B cell (primary cell): ENCODE data around the gene CTNNA2. TPM values are rescaled to one million over a fixed set of nuclear protein-coding genes. Genes with fewer than 3 reads are reported as not detected.

ENCODE experiments used
- ATAC-seq: fragments of 200-7000 bp; cut with Tn5 transposase; one replicate; pipeline ENCODE4 v1.10.0; 2021; ENCODE audit warnings: low read depth, mild to moderate bottlenecking, moderate number of reproducible peaks, moderate library complexity
- CTCF ChIA-PET: fragments of 350-600 bp; sonication (Branson Sonifier 250); formaldehyde crosslinking; loops from one replicate; lab custom pipeline; 2021; ENCODE audit warnings: antibody characterized with exemption, inconsistent platforms; lab: Charles Lee
- POLR2A ChIA-PET: fragments of 350-600 bp; sonication (Branson Sonifier 250); formaldehyde crosslinking; loops from one replicate; lab custom pipeline; 2021; ENCODE audit warnings: antibody characterized with exemption; lab: Charles Lee
- DNase-seq: peaks from one replicate; pipeline ENCODE4 v3.0.0; 2013
- H2AFZ ChIP-seq: 2 replicates; pipeline ENCODE4 v1.6.1; 2012; ENCODE audit warnings: mild to moderate bottlenecking, low read depth, low read length; ENCODE audit not compliant: insufficient read depth, poor library complexity, severe bottlenecking
- H3K27ac ChIP-seq, 2 donors: 1 replicate in 1 of 2; 2 replicates in 1 of 2; pipeline ENCODE4 v1.5.1; 2012 to 2013; ENCODE audit warnings: low read length in 2 of 2, mild to moderate bottlenecking in 2 of 2, moderate library complexity in 1 of 2
- H3K27me3 ChIP-seq, 4 experiments: fragments of 200-600 bp in 1 of 4; sonication (generic) in 1 of 4; replicated peaks in 1 of 4; 1 replicate in 2 of 4; 2 replicates in 2 of 4; pipeline versions ENCODE4 v1.6.1 to v1.7.0; 2013 to 2016; ENCODE audit warnings: low read length in 3 of 4, mild to moderate bottlenecking in 2 of 4, mixed read lengths in 1 of 4, moderate library complexity in 1 of 4; ENCODE audit not compliant: insufficient read depth in 4 of 4, control insufficient read depth in 3 of 4; ENCODE audit errors: control extremely low read depth in 1 of 4
- H3K36me3 ChIP-seq, 2 experiments: replicated peaks in 1 of 2; 1 replicate in 1 of 2; 2 replicates in 1 of 2; pipeline versions ENCODE4 v1.6.1 to v1.7.1; 2013; ENCODE audit warnings: low read length in 1 of 2; ENCODE audit not compliant: insufficient read depth in 2 of 2, control insufficient read depth in 1 of 2; ENCODE audit errors: control extremely low read depth in 1 of 2, extremely low read depth in 1 of 2
- H3K4me1 ChIP-seq, 2 donors: fragments of 200-600 bp in 1 of 2; sonication (generic) in 1 of 2; 1 replicate in 1 of 2; 2 replicates in 1 of 2; pipeline versions ENCODE4 v1.5.1 to v1.6.1; 2013 to 2017; ENCODE audit warnings: low read length in 2 of 2; ENCODE audit not compliant: control insufficient read depth in 2 of 2, insufficient read depth in 2 of 2
- H3K4me2 ChIP-seq: replicated peaks from 2 replicates; pipeline ENCODE3; 2012; ENCODE audit warnings: mild to moderate bottlenecking, low read depth, low read length; ENCODE audit not compliant: poor library complexity, severe bottlenecking
- H3K4me3 ChIP-seq, 5 experiments: fragments of 200-600 bp in 1 of 5; sonication (generic) in 1 of 5; 1 replicate in 3 of 5; 2 replicates in 2 of 5; pipeline versions ENCODE4 v1.5.1 to v1.7.0; 2011 to 2016; ENCODE audit warnings: low read length in 4 of 5, mild to moderate bottlenecking in 4 of 5, low read depth in 2 of 5, control low read depth in 1 of 5, moderate library complexity in 1 of 5; ENCODE audit not compliant: insufficient read depth in 1 of 5; ENCODE audit errors: control extremely low read depth in 1 of 5, extremely low read depth in 1 of 5
- H3K79me2 ChIP-seq: fragments of 200-600 bp; sonication (generic); one replicate; pipeline ENCODE4 v1.6.0; 2016; ENCODE audit warnings: low read length; ENCODE audit not compliant: control insufficient read depth, insufficient read depth
- H3K9ac ChIP-seq: fragments of 200-600 bp; sonication (generic); 2 replicates; pipeline ENCODE4 v1.6.1; 2017; ENCODE audit warnings: mild to moderate bottlenecking, low read length, moderate library complexity
- H3K9me3 ChIP-seq, 3 donors: one replicate each; pipeline versions ENCODE4 v1.6.1 to v1.7.1; 2013; ENCODE audit warnings: low read length in 2 of 3; ENCODE audit not compliant: control insufficient read depth in 2 of 3, insufficient read depth in 1 of 3; ENCODE audit errors: control extremely low read depth in 1 of 3
- H4K20me1 ChIP-seq: 2 replicates; pipeline ENCODE4 v1.6.0; 2012; ENCODE audit warnings: mild to moderate bottlenecking, low read length; ENCODE audit not compliant: insufficient read depth, control insufficient read depth, poor library complexity, severe bottlenecking
- H3K27ac Mint-ChIP-seq: one replicate; pipeline ENCODE4 v1.8.0; 2021; ENCODE audit warnings: mixed read lengths
- H3K27me3 Mint-ChIP-seq: one replicate; pipeline ENCODE4 v1.8.0; 2021; ENCODE audit warnings: mixed read lengths
- H3K4me1 Mint-ChIP-seq: one replicate; pipeline ENCODE4 v1.8.0; 2021; ENCODE audit warnings: mixed read lengths
- H3K4me3 Mint-ChIP-seq: one replicate; pipeline ENCODE4 v1.8.0; 2021; ENCODE audit warnings: mixed read lengths
- H3K9me3 Mint-ChIP-seq: one replicate; pipeline ENCODE4 v1.8.0; 2022; ENCODE audit warnings: mixed read lengths; ENCODE audit not compliant: insufficient read depth
- CTCF ChIP-seq: fragments of 200-600 bp; IDR thresholded peaks from one replicate; pipeline ENCODE4 v1.8.0; 2022; ENCODE audit warnings: antibody characterized with exemption, mild to moderate bottlenecking
- EZH2 ChIP-seq: IDR thresholded peaks from 2 replicates; pipeline ENCODE4 v1.6.1; 2012; ENCODE audit warnings: borderline replicate concordance, low read depth, mild to moderate bottlenecking, moderate library complexity, low read length; ENCODE audit not compliant: insufficient read depth, poor library complexity, severe bottlenecking
- WGBS: methylation state at CpG from one replicate; pipeline ENCODE4 v1.1.5; 2013; ENCODE audit warnings: missing lambda C conversion rate; ENCODE audit not compliant: insufficient coverage; 5-methylcytosine and 5-hydroxymethylcytosine counted together
- intact Hi-C: fragments of 100-400 bp; cut with micrococcal nuclease; formaldehyde crosslinking; loops from one replicate; pipeline ENCODE4 v1.10.0; 2022
- polyA plus RNA-seq: library from polyadenylated mRNA; depleted of rRNA; stranded (reverse); fragments of >200 nt; gene quantifications from 2 replicates; pipeline ENCODE4 v1.2.3, GENCODE V29; 2012
- total RNA-seq, 2 donors: library from RNA; stranded (reverse); fragments of 120-200 nt in 1 of 2; gene quantifications; 1 replicate in 1 of 2; 2 replicates in 1 of 2; pipeline versions ENCODE4 v1.2.3 to v1.2.4, GENCODE V29; 2013 to 2022

CTNNA2 gene
- total and polyA plus RNA-seq, 2 donors (not counting 1 experiment from before 2014, with no cell fraction given) = not detected

GRCh38 chr2:80205498-80205897 is 692.6 kb downstream of the CTNNA2 start:
- intact Hi-C loops = no loop called here
- Mint-ChIP-seq H3K27me3 (no peaks in the 10 kb centered on the region), H3K9me3 (peaks cover 7% of the 10 kb centered on the region), H3K4me1 (no peaks in the 10 kb centered on the region), H3K4me3 (no peak overlapping the region), H3K27ac (no peak overlapping the region)
- POLR2A ChIA-PET = no interaction called here
- Histone ChIP-seq H3K4me2 (no peak overlapping the region), H3K27me3 (no peaks in the 10 kb centered on the region), H4K20me1 (no peaks in the 10 kb centered on the region), H3K4me3 (no peak overlapping the region), H3K27ac (no peak overlapping the region), H2AFZ (no peak overlapping the region), H3K79me2 (no peaks in the 10 kb centered on the region), H3K4me1 (no peaks in the 10 kb centered on the region), H3K9ac (no peak overlapping the region), H3K36me3 (no peaks in the 10 kb centered on the region), H3K9me3 (peaks cover 0 to 10% (median 1%) of the 10 kb centered on the region in 3 donors)
- CTCF ChIA-PET = no interaction called here
- no CpG with 5 or more reads among the region's 2 CpGs for WGBS
- TF ChIP-seq CTCF (no peak), EZH2 (no peak)
- DNase-seq = no peak
- ATAC-seq = no peak

- Histone ChIP-seq H3K79me2 (no peaks in the 10 kb centered on the region), H3K4me2 (no peak overlapping the region), H2AFZ (no peak overlapping the region), H3K36me3 (no peaks in the 10 kb centered on the region), H4K20me1 (no peaks in the 10 kb centered on the region), H3K27me3 (no peaks in the 10 kb centered on the region), H3K9me3 (peaks cover 0 to 3% (median 0%) of the 10 kb centered on the region in 3 donors), H3K27ac (no peak overlapping the region), H3K4me3 (no peak overlapping the region), H3K9ac (no peak overlapping the region), H3K4me1 (no peaks in the 10 kb centered on the region)
- Mint-ChIP-seq H3K9me3 (peaks cover 5% of the 10 kb centered on the region), H3K4me1 (no peaks in the 10 kb centered on the region), H3K27ac (no peak overlapping the region), H3K4me3 (no peak overlapping the region), H3K27me3 (no peaks in the 10 kb centered on the region)
- intact Hi-C loops = no loop called here
- no peak for DNase-seq
- ATAC-seq = no peak
- CTCF ChIA-PET = no interaction called here
- TF ChIP-seq EZH2 (no peak), CTCF (no peak)
- WGBS = 100% methylated on average over 1 of the region's 5 CpGs
- POLR2A ChIA-PET = no interaction called here
Observed at GRCh38 chr2:80209458-80209857, 696.6 kb downstream of the CTNNA2 start.
